GM21576 (cell line): ENCODE results near the gene TPCN1.

Experiments
- ATAC-seq: cut with Tn5 transposase; IDR thresholded peaks from one replicate; pipeline ENCODE4 v1.9.1; 2021; ENCODE audit warnings: mild to moderate bottlenecking, moderate library complexity; ENCODE audit not compliant: unreplicated experiment

Gene TPCN1

GRCh38 chr12:113257564-113257963 is 36.3 kb downstream of the TPCN1 start:
- ATAC-seq, result no peak

GRCh38 chr12:113260127-113260526 is 38.9 kb downstream of the TPCN1 start:
- ATAC-seq, result no peak

DNA sequence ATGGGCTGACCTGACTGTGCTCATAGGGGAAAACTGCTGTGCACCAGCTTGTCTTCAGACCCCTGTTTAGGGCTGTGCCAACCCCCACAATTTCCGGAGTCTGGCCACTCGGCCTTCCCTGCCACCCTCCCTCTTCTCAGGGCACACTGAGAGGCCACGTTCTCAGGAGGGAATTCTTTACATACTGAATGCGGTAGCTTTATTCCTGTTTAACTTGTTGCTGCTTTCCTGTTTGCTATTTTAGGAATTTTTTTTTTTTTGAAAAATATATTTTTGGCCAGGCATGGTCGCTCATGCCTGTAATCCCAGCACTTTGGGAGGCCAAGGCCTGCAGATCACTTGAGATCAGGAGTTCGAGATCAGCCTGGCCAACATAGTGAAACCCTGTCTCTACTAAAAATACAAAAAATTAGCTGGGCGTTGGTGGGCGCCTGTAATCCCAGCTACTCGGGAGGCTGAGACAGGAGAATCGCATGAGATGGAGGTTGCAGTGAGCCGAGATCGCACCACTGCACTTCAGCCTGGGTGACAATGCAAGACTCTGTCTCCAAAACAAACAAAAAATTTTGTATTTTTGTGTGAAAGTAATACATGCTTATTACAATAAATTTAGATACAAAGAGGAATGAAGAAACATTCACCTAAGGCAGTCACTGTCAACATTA is 39.5 kb downstream of the TPCN1 start:
- no peak for ATAC-seq

- no peak for ATAC-seq
Measured at GRCh38 chr12:113261847-113262470, 40.7 kb downstream of the TPCN1 start.

GRCh38 chr12:113262710-113263109 is 41.4 kb downstream of the TPCN1 start:
- no peak for ATAC-seq

DNA sequence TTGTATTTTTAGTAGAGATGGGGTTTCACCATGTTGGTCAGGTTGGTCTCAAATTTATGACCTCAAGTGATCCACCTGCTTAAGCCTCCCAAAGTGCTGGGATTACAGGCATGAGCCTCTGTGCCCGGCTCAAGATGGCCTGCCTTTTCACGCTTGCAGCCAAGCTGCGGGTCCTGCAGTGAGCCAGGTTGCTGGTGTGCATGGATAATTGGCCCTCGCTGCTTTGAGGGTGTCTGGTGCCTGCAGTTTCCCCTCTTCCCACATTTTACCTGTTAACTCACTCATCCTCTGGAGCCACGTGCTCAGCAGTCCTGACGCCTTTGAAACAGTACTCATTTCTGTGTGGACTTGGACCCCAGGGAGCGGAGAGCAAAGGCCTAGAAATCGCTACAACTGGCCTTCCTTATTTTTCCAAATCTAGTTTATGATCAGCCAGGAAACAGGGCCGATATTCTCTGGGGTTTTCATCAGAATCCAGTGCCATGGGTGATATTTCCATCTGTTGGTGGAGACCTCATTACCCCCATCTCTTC is 42.2 kb downstream of the TPCN1 start:
- ATAC-seq, result no peak

GRCh38 chr12:113266106-113266895 is 45.0 kb downstream of the TPCN1 start:
- ATAC-seq, result no peak

DNA sequence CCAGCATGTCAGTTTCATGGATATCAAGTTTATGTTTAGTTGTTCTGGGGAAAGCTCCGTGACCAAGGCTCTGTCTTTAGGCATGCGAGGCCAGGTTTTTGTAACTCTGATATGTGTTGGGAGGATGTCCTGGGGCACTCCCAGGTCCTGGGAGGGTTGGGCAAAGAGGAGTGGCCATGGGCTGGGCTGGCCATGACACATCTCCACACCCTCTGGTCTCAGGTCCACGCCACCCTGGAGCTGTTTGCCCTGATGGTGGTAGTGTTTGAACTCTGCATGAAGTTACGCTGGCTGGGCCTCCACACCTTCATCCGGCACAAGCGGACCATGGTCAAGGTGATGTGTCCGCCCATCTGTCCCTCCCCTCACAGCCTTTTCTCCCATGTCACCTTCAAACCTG is 46.4 kb downstream of the TPCN1 start:
- ATAC-seq, result no peak

DNA sequence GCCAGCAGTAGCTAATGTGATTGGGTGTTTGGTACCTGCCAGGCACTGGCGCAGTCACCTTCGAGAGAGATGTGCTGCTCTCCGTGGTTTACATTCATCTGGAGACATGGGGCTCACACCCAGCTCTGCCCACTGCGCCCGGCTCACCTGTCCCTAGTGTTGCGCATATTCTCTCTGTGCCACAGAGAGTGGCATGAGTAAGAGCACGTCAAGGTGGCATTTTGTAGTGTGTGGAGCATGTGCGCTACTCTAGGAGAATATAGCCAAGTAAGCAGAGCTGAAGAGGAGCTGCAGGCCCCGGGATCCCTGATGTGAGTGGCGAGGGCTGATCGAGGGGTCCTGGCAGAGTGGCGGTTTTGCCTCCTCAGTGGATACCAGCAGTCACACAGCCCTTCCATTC is 46.9 kb downstream of the TPCN1 start:
- ATAC-seq, result no peak

DNA sequence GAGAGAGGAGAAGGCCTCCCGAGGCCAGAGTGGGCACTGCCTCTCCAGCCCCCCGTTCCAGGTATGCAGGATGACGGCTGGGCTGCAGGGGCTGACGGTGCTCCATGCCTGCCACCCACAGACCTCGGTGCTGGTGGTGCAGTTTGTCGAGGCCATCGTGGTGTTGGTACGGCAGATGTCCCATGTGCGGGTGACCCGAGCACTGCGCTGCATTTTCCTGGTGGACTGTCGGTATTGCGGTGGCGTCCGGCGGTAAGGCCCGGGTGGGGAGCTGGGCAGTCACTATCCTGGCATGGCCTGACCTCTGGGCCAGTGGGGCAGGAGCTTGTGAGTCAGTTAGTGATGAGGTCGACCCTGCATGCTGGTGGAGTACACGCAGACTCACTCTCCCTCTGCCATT is 47.4 kb downstream of the TPCN1 start:
- ATAC-seq, result no peak

GRCh38 chr12:113269257-113269943 is 48.1 kb downstream of the TPCN1 start:
- ATAC-seq, result no peak

- no peak for ATAC-seq
Measured at GRCh38 chr12:113270709-113271009, 49.4 kb downstream of the TPCN1 start.

GRCh38 chr12:113271466-113271852 is 50.2 kb downstream of the TPCN1 start:
- ATAC-seq, result no peak

GRCh38 chr12:113271853-113272561 is 50.7 kb downstream of the TPCN1 start:
- ATAC-seq, result no peak

- ATAC-seq, result no peak
Measured at GRCh38 chr12:113273053-113273725, 51.9 kb downstream of the TPCN1 start.

- ATAC-seq, result no peak
Measured at GRCh38 chr12:113274848-113275247, 53.6 kb downstream of the TPCN1 start.

GRCh38 chr12:113276306-113276705 is 55.0 kb downstream of the TPCN1 start:
- ATAC-seq, result no peak

DNA sequence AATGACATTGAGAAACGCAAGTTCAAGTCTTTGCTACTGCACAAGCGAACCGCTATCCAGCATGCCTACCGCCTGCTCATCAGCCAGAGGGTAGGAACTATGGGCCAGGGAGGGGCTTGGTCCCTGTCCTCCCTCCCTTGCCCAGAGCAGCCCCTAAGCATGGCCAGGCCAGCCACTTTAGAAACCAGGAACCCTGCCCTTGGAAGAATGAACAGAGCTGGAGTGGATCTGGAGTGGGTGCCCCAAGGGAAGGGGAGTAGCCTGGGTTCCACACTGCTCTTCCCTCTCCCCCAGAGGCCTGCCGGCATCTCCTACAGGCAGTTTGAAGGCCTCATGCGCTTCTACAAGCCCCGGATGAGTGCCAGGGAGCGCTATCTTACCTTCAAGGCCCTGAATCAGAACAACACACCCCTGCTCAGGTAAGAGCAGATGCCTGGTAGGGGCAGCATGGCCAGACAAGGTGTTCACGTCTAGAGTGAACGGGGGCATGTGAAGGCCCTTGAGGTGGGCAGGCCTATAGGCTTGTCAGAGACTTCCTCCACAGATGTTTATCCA is 55.8 kb downstream of the TPCN1 start:
- no peak for ATAC-seq

GRCh38 chr12:113277511-113277910 is 56.2 kb downstream of the TPCN1 start:
- no peak for ATAC-seq

GRCh38 chr12:113278141-113278540 is 56.9 kb downstream of the TPCN1 start:
- ATAC-seq, result no peak
